ENCODE measurements around the gene GRM4.
"Not testable (repeated sequence)": the region's sequence is repeated elsewhere in the genome, so short reads cannot be mapped to it uniquely, and the experiment has no call there.

The GRM4 gene

GRCh38 chr6:34146021-34146782 lies at the start of gene GRM4:
GRM4 (minus strand) TSS chr6:34146087; CDS start chr6:34133496, 12,591 bp downstream.
- DNase-seq, result peak in 1 of 58 donors; percentile 22

GRCh38 chr6:34194772-34195171 lies 48.9 kb upstream of the GRM4 start:
- no peak for DNase-seq

GRCh38 chr6:34190504-34191122 lies 44.7 kb upstream of the GRM4 start:
- no peak for DNase-seq

GRCh38 chr6:34189806-34190503 lies 44.1 kb upstream of the GRM4 start:
- DNase-seq, result peak in 14 of 58 donors; percentile 2 to 70 (median 11)

DNA sequence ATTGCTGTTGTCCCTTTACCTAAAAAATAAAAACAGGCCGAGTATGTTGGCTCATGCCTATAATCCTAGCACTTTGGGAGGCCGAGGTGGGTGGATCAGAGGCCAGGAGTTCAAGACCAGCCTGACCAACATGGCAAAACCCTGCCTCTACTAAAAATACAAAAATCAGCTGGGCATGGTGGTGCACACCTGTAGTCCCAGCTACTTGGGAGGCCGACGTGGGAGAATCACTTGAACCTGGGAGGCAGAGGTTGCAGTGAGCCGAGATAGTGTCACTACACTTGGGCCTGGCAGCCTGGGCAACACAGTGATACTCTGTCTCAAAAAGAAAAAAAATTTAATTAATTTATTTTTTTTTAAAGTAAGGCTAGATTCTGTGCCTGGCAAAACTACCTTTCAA lies 38.8 kb upstream of the GRM4 start:
- DNase-seq, result not testable (repeated sequence)

GRCh38 chr6:34182751-34183531 lies 37.1 kb upstream of the GRM4 start:
- DNase-seq, result peak in 2 of 58 donors; percentile 7 to 19

DNA sequence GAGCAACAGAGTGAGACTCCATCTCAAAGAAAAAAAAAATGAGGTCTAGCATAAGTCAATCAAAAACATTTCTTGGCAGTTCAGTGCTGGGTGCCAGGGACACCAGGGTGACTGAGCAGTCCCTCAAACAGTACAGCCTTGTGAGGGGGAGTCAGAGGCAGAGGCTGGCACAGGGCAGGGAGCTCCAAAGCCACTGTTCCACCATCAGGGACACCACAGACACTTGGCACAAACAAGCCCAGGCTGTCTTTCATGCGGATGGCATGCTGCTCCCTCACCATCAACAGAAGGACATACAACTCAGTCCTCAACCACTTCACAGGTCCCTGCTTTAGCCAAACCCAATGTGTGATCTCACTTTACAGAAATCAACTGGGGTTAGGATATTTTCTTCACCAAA lies 36.0 kb upstream of the GRM4 start:
- DNase-seq, result no peak

DNA sequence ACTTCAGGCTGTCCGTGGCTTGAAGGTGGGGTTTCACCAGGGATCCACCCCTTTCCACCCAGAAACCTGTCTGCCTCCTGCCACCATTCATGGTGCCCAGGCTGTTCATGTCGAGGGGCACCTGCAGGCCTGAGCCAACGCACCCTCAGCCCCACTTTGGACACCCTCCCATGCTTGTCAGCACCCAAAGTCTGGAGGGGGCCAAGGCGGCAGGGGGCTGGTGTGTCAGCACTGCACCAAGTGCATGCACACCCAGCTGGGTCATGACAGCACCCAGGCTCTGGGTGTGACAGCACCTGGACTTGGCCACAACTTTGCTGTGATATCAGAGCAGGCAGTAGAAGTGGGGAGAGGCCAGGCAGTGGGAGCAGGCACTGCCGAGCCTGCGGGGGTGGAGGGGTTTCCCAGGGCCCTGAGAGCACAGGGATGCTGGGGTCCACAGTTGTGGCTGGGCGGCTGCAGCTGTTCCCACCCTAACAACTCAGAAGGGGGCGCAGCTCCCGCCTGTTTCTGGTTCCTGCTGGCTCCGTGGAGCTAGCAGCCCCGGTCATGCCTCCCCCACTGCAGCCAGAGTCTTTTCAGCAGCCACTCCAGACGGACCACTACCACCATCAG lies 33.3 kb upstream of the GRM4 start:
- no peak for DNase-seq

DNA sequence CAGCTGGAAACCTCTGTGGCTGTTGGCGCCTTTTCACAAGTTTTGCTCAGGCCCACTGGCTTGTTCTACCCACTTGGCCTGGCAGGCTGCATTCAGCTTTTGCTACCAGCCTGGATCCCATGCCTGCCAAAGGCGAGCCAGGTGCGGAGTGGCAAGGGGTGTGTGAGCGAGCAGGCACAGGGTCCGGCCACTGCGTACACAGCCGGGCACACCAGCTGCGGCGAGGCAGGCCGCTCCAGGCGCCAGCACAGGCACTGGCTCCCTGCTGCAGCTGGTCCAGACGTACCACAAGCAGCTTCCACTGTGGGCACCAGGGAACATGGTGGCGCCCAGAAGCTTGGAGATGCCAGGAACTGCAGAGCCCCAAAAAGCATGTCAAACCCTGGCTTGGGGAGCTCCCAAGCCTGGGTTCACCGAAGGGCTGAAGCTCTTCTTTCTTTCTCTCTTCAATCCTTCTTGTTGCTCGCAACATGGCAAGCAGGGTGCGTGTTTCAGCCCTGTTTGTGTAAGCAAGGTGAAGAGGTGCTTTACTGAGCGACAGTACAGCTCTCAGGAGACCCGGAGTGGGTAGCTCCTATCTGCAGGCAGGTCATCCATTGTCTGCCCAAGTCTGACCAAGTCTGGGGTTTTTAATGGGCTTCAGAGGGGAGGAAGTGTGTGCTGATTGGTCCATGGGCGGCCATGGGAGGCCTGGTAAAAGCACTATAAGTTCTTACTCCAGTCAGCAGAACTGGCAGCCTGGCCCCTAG lies 32.6 kb upstream of the GRM4 start:
- DNase-seq, result no peak

GRCh38 chr6:34177181-34177591 lies 31.3 kb upstream of the GRM4 start:
- DNase-seq, result no peak

GRCh38 chr6:34176261-34177031 lies 30.6 kb upstream of the GRM4 start:
- no peak for DNase-seq

- DNase-seq, result no peak
Measured at GRCh38 chr6:34174846-34175399, 29.0 kb upstream of the GRM4 start.

GRCh38 chr6:34172961-34173775 lies 27.3 kb upstream of the GRM4 start:
- no peak for DNase-seq

DNA sequence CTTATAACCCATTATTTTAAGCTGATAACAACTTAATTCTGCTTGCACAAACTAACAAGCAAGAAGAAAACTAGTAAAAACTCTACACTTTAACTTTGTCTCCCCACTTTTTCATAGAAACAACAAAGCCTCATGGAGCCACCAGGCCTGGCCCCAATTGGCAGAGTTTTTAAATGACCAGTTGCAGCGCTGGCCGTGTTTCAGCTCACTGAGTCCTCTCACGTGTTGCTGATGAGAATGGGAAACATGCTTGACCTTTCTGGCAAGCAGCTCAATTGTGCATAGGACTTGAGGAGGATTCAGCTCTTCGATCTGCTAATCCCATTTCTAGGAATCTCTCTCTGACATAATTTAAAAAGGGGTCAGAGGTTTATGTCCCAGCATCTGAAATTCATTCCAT lies 24.5 kb upstream of the GRM4 start:
- DNase-seq, result no peak

DNA sequence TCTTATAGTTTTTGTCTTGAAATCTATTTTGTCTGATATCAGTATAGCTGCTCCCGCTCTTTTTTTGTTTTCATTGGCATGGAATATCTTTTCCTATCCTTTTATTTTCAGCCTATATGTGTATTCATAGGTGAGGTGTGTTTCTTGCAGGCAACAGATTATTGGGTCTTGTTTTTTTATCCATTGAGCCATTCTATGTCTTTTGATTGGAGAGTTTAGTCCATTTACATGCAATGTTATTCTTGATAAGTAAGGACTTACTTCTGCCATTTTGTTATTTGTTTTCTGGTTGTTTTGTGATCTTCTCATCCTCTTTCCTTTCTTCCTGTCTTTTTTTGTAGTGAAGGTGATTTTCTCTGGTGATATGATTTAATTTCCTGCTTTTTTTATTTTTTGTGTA lies 24.0 kb upstream of the GRM4 start:
- no peak for DNase-seq

DNA sequence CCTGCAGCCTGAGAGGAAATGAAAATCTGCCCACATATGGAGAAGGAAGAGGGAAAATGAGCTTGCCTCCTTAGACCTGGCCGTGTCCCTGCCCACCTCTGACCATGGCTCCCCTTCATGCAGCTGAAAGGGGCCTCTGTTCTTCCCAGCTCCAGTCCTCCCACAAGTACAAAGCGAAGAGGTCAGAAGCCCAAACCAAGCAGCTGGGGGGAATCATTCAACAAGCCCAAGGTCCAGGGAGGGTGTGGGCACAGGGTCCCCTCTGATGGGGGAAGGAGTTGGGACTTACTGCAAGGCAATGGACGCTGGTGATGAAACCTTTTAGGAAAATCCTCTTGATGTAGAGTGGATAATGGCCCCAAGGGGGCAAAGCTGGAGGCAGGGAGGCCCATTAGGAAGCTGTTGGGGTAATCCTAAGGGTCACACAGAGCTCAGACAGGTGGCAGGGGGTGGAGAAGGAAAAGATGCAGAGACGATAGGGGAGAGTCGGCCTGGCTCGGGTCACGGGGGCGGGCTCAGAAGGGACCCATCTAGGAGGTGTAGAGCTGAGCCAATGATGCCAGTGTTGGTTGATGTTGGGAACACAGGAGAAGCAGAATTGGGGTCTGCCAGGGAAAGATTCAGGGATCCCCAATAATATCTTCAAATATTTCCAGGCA lies 16.1 kb upstream of the GRM4 start:
- DNase-seq, result no peak

DNA sequence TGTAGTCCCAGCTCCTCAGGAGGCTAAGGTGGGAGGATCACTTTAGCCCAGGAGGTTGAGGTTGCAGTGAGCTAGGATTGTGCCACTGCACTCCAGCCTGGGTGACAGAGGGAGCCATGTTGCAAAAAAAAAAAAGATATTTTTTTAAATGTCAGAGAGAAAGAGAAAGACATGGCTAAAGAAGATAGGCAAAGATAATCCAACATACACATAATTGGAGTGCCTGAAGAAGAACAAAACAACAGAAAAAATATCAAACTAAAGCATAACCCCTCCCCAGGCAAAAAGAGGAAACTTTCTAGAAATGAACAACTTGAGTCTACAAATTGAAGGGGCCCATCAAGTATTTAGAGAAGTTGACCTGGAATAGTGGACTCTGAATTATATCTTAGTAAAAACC lies 14.0 kb upstream of the GRM4 start:
- no peak for DNase-seq

DNA sequence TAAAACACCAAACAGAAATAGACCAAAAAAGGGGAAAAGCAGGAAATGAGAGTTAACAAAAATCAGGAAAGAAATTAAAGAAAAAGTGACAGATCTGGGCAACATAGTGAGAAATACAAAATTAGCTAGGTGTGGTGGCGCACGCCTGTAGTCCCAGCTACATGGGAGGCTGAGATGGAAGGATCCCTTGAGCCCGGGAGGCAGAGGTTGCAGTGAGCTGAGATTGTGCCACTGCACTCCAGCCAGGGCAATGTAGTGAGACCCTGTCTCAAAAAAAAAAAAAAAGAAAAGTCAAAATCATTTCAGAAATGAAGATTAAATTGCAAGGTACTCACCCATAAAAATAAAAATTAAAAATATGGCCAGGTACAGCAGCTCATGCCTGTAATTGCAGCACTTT lies 13.0 kb upstream of the GRM4 start:
- DNase-seq, result no peak

All from anterior cingulate cortex (tissue), 58 donors.